Dermis microvascular lymphatic vessel endothelial cell (primary cell): Measurements from ENCODE around the gene B4GALT2. TPM values are rescaled to one million over a fixed set of nuclear protein-coding genes. Genes with fewer than 3 reads are reported as not detected.

Experiments used
- DNase-seq, 2 donors: peaks; one replicate each; pipeline versions ENCODE4 v3.0.0 to v3.0.0-alpha.2; 2010; ENCODE audit warnings: low read depth in 2 of 2
- total RNA-seq: library from RNA; depleted of rRNA; stranded (reverse); fragments of >200 nt; gene quantifications from 2 replicates; pipeline ENCODE4 v1.2.1, GENCODE V29; 2014

Gene B4GALT2
- total RNA-seq, 1 donor from 2014 or later: 44.0 TPM

- DNase-seq: no peak
Observed at GRCh38 chr1:44002165-44002564, 23.2 kb downstream of the B4GALT2 start.

- no peak for DNase-seq
Observed at GRCh38 chr1:44002606-44003157, 23.7 kb downstream of the B4GALT2 start.

GRCh38 chr1:44008259-44008658 lies 29.2 kb downstream of the B4GALT2 start:
- DNase-seq: no peak

DNA sequence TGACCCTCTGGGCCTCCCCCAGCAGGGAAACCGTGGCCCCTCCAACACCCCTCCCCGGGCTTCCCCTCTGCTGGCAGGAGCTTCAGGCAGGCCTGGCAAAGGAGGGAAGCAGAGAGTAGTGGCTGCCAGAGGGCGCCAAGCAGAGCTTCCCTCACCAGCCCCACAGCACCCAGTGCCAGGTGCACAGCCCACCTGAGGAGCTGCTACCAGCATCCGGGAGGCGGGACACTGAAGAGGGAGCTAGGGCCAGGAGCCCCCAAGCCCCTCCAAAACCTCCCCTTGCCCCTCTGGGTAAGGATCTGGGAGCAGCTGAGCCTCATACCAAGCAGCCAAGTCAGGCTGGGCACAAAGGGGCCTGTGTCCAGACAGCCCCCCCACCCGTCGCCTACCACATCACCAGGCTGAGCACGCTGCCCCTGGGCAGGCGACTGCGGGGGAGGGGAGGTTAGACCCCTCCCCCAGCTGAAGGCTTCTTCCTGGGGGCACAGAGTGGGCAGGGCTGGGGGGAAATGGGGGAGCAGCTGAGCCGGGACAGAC lies 32.0 kb downstream of the B4GALT2 start:
- no peak for DNase-seq

DNA sequence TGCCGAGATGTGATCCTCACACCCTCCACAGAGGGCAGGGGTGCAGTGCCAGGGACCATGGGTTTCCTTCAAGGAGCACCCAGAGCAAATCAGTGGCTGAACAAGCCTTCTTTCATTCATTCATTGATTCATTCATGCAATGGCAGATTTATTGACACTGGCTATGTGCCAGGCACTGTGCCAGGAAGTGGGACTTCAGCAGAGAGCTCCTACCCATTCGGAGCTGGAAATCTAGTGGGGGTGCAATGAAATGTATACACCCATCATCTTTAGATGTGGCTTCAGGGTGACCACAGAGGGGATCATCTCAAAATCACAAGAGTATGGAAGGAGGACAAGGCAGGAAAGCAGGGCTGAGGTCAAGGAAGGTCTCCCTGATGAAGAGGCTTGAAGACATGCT lies 33.4 kb downstream of the B4GALT2 start:
- DNase-seq: peak in 1 of 2 donors; percentile 23

DNA sequence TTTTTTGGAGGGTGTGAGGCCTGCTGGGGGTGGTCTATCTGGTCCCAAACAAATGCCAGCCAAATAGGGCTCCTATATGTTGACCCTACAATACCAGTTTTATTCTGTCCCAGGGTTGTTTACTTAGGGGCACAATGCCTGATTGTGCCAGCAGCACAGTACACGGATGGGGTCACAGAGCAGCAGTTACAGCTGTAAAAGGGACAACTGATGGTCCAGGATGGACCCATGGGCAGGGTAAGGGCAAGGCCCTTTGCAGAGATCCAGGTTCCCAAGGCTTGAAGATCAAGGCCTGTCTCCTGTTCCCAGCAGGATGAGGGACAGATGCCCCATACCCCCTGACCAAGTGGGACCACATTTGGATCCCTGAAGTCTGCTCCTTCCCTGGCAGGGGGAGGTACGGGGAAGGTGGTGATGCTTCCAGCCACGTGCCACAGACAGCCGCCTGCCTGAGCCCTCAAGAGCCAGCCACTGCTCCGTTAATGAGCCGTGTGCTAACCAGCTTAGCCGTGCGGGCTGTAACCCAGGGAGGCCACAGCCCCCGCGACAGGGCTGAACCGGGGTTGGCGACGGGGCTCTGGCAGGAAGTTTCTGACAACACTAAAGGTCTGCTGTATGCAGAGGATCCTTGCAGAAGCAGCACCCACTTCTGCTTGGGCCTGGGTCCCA lies 34.1 kb downstream of the B4GALT2 start:
- no peak for DNase-seq

- DNase-seq: no peak
Observed at GRCh38 chr1:44013949-44014348, 34.9 kb downstream of the B4GALT2 start.

DNA sequence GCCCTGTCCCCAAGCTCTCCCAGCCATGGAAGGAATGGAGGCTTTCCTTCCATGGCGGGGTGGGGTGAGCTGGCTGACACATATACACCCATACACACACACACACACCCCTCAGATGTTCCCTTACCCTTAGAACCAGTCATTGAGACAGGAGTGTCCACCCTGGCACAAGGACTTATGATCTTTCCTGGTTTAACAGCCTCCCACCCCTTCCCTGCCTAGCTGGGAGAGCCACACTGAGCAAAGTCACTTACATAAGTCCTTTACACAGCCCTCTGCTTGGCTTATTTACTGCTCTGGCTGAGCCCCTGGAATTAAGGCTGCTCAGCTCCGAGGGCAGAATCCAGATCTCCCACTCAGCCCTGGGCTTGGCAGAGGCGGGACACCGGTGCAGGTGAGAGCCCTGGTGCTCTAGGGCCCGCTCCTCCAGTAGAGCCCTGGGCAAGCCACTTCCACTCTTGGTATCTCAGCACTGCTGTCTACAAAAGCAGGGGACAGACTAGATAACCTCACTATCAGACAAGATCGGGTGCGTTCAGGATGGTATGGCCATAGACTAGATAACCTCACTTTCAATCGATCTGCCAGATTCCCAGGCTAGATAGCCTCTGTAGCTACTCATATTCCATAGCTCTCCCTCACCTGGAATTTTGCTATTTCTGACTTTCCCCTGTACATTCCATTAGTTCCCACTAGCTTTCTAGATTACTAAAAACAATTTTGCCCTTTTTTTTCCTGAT lies 35.5 kb downstream of the B4GALT2 start:
- no peak for DNase-seq

GRCh38 chr1:44015206-44015605 lies 36.2 kb downstream of the B4GALT2 start:
- DNase-seq: no peak

DNA sequence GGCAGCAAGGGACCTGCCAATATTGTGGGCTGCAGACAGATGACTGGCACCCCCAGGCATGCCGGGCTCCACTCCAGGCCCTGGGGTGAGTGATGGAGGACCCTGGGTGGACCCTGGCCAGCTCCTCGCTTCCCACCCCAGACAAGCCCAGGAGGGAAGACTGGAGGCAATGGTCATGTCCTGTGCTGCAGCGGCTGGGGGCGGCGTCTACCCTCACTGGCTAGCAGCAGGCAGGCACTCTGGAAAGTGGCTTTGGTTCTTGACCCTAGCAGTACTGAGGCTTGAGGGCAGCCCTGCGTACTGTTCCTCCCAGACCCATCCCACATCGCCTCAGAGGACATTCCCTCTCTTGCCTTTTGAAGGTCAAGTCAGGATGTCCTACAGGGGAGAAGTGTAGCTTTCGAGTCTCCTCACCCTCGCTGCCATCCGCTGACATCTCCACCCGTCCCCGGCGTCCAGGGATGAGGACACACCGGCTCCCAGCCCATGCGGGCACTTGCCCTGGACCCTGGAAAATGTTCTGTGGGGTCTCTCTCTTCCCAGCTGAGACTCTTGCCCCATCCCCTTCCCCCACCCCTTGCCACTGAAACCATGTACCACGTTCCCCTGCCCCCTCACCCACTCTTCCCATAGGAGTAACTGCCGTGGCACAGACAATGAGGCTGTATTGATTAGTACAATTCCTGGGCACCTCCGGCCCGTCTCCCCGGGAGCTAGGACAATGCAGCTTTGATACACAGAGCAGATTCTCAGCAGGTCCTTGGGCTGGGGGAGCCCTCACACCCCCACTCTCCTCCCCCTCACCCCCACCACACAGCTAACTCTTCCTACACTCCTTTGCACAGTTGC lies 37.3 kb downstream of the B4GALT2 start:
- no peak for DNase-seq

DNA sequence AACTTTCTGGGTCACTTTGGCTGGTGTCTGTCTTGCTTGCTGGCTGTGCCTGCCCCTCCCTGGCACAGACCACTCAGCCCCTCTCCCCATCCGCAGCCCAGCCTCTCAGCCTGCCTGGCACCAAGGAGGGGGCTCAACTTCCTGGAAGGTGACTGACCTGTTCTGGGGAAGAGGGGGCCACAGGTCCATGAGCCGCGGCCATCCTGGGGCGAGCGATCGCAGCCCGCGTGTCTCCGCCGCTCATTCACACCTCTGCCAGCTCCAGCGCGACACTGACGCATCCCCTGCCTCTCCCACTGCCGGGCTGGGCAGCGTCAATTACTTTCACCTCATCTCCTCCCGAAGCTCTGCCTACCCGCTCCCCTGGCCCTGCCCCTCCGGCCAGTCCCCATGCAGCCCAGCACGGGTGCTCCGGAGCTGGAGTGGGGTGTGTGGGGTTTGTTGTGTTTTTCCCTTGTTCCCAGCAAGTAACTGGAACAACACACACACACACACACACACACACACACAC lies 37.9 kb downstream of the B4GALT2 start:
- no peak for DNase-seq

GRCh38 chr1:44019466-44019948 lies 40.5 kb downstream of the B4GALT2 start:
- no peak for DNase-seq

DNA sequence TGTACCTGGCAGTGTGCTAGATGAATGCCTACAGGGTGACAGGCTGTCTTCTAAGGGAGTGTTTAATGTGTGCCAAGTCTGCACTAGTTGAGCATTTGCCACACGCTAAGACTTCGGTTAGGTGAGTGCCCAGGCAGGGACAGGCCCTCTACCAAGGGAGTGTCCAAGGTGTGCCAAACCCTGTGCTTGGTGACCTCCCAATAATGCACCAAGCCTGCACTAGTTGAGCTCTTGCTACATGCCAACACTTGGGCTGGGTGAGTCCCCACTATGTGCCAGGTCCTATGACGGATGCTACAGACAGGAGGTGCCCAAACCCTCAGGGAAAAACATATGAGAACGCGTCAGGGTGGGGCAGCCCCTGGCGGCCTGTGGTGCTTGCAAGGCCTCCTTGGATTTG lies 41.5 kb downstream of the B4GALT2 start:
- no peak for DNase-seq

GRCh38 chr1:44021156-44021555 lies 42.1 kb downstream of the B4GALT2 start:
- DNase-seq: no peak

DNA sequence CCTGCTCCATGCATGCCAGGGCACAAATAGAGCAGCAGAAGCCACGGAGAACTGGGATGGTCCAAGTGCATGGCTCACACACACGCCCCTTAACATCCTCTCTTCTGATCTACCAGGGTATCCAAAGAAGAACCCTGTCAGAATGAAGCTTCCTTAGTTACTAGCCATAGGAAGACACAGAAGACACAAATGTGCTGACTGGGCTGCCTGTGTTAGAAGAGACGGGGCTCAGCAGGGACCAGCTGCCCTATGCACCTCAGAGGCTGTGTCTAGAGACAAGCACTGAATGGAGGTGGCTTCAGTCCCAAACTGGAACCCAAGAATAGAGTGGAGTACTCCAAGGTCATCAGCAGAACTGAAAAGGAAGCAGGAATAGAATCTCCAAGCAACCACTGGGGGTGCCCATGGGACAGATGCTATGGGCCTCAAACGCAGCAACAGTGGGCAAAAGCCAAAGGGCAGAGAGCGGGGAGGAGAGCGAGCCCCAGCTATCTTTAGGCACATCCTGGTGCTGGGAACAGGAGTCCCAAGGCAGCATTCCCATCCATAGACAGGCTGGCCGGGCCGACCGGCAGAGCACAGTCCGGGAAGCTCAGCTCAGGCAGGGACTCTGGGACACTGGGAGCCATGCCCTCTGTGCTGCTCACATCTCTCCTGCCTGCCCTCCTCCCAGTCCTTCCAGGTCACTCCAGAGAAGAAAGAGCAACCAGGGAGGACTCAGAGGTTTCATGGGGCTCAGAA lies 42.7 kb downstream of the B4GALT2 start:
- DNase-seq: no peak

DNA sequence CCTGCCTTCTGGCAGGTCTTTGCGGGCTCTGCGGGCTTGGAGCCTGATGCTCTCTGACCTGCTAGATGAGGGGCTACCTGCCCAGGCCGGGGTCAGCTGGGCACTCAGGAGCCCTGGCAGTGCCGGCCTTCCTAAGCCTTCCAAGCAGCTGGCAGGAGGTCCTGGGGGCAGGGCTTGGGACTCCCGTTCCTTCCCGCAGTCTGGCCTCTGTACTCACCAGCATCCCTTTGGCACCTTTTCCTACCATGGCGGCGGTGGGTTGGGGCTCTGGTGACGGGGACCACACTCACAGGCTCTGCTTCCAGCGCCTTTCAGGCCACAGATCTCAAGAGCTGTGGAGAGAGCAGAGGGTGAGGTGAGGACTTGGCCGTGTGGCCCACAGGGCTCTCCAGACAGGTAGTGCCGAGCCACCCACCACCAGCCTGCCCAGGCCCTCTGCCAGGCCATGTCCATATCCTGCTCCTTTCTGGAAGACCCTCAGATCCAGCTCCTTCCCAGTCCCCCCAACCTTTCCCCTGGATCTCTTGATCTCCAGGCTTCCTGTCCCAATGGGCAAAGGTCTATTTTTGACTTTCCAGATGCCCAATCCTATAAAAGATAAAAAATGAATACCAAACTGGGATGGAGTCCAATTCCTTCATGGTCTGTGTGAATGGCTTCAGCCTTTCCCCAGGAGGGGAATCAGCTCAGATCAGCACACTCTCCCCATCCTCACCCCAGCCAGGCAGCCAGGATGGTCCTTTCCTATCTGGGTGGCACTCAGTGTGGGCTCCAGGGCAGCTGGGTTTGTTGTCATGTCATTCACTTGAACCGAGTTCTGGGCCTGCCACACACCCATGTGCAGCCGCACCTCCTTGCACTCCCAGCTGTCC lies 45.3 kb downstream of the B4GALT2 start:
- no peak for DNase-seq

GRCh38 chr1:44024903-44025525 lies 46.0 kb downstream of the B4GALT2 start:
- DNase-seq: no peak

DNA sequence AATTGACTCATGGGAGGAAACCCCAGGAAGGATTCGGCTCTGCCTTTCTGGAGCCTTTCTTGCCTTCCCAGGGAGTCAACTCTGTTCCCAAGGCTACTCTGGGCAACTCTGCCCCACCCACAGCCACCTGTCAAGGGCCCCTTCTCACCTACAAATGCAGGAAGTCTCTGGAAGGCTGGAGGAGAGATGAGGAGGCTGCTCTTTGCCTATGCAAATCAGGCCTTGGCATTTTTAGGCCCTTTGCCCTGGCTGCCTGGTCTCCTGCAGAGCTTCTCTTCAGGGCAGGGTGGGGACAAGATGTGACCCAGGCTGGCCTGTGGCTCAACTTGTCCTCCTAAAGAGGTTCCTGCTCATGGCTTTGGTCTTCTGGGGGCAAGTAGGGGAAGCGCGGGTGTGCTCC lies 46.8 kb downstream of the B4GALT2 start:
- no peak for DNase-seq

DNA sequence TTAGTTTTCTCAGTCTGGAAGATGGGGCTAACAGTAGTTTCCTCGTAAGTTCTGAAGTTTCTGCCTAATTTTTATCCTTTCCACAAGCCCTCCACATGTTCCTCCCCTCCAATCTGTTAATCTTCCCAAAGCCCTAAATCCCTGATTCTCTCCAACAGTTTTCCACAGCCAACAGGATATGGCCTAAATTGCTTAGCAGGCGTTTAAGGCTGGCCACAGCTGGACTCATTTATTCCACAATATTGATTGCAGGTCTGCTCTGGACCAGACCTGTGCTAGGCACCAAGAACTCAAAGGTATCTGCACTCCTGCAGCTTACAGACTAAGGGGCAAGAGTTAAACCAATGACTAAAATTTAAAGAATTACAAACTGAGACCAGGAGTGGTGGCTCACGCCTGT lies 48.3 kb downstream of the B4GALT2 start:
- DNase-seq: no peak
